ENCODE data around the gene EIF4B.
A peak's percentile ranks its signal among the peaks of the same experiment; 100 is the strongest.

- TF ChIP-seq POLR2A (IDR thresholded peaks at IDR 0.05; ENCODE audit: insufficient read depth in 1 of 2, low read depth in 2 of 2, low read length in 2 of 2) (0 out of 4 replicates have a peak, but pooled peaks of 1 of the 2 experiments have one; percentile 9), NCOA5 (CRISPR knock-in tag; IDR thresholded peaks at IDR 0.05) (no peak), PAF1 (CRISPR knock-in tag; IDR thresholded peaks at IDR 0.05) (no peak), SYNCRIP (IDR thresholded peaks at IDR 0.05; ENCODE audit: insufficient read depth, low read depth, low read length) (no peak), JUND (CRISPR knock-in tag; IDR thresholded peaks at IDR 0.05) (no peak)
Measured at GRCh38 chr12:53064613-53065436, 58.6 kb downstream of the EIF4B start.
